HG03108 (cell line): ENCODE data around the gene LECT2.

Source experiments
- ATAC-seq: cut with Tn5 transposase; IDR thresholded peaks from one replicate; pipeline ENCODE4 v1.9.1; 2021; ENCODE audit warnings: moderate library complexity; ENCODE audit not compliant: unreplicated experiment

Gene LECT2

GRCh38 chr5:135978993-135979392 is 24.2 kb upstream of the LECT2 start:
- no peak for ATAC-seq

- ATAC-seq = no peak
Measured at GRCh38 chr5:135978212-135978631, 23.4 kb upstream of the LECT2 start.

- ATAC-seq = peak; percentile 67
Measured at GRCh38 chr5:135977375-135977928, 22.7 kb upstream of the LECT2 start.

GRCh38 chr5:135976216-135976615 is 21.4 kb upstream of the LECT2 start:
- no peak for ATAC-seq

- no peak for ATAC-seq
Measured at GRCh38 chr5:135975122-135975521, 20.3 kb upstream of the LECT2 start.

GRCh38 chr5:135974021-135974600 is 19.3 kb upstream of the LECT2 start:
- no peak for ATAC-seq

- ATAC-seq = no peak
Measured at GRCh38 chr5:135973323-135974020, 18.7 kb upstream of the LECT2 start.

GRCh38 chr5:135971701-135972100 is 16.9 kb upstream of the LECT2 start:
- ATAC-seq = no peak

- no peak for ATAC-seq
Measured at GRCh38 chr5:135966790-135967189, 12.0 kb upstream of the LECT2 start.

GRCh38 chr5:135966165-135966564 is 11.4 kb upstream of the LECT2 start:
- ATAC-seq = no peak

- no peak for ATAC-seq
Measured at GRCh38 chr5:135965504-135965903, 10.7 kb upstream of the LECT2 start.

- no peak for ATAC-seq
Measured at GRCh38 chr5:135964670-135965320, 10.0 kb upstream of the LECT2 start.

GRCh38 chr5:135955525-135955924 is 742 bp upstream of the LECT2 start:
- no peak for ATAC-seq

GRCh38 chr5:135953850-135954249 is 933 bp downstream of the LECT2 start:
- ATAC-seq = no peak

- ATAC-seq = no peak
Measured at GRCh38 chr5:135952683-135953082, 2.1 kb downstream of the LECT2 start.

GRCh38 chr5:135951807-135952206 is 3.0 kb downstream of the LECT2 start:
- no peak for ATAC-seq

GRCh38 chr5:135951257-135951656 is 3.5 kb downstream of the LECT2 start:
- ATAC-seq = no peak

GRCh38 chr5:135950611-135951010 is 4.2 kb downstream of the LECT2 start:
- no peak for ATAC-seq

GRCh38 chr5:135944967-135945560 is 9.7 kb downstream of the LECT2 start:
- no peak for ATAC-seq

GRCh38 chr5:135944564-135944963 is 10.2 kb downstream of the LECT2 start:
- ATAC-seq = no peak

GRCh38 chr5:135942202-135942771 is 12.5 kb downstream of the LECT2 start:
- no peak for ATAC-seq
